RPMI8226 (cell line): ENCODE measurements around the gene POU3F2.

Source experiments
- DNase-seq: peaks from one replicate; pipeline ENCODE4 v3.0.0-alpha.2; 2015

The POU3F2 gene

DNA sequence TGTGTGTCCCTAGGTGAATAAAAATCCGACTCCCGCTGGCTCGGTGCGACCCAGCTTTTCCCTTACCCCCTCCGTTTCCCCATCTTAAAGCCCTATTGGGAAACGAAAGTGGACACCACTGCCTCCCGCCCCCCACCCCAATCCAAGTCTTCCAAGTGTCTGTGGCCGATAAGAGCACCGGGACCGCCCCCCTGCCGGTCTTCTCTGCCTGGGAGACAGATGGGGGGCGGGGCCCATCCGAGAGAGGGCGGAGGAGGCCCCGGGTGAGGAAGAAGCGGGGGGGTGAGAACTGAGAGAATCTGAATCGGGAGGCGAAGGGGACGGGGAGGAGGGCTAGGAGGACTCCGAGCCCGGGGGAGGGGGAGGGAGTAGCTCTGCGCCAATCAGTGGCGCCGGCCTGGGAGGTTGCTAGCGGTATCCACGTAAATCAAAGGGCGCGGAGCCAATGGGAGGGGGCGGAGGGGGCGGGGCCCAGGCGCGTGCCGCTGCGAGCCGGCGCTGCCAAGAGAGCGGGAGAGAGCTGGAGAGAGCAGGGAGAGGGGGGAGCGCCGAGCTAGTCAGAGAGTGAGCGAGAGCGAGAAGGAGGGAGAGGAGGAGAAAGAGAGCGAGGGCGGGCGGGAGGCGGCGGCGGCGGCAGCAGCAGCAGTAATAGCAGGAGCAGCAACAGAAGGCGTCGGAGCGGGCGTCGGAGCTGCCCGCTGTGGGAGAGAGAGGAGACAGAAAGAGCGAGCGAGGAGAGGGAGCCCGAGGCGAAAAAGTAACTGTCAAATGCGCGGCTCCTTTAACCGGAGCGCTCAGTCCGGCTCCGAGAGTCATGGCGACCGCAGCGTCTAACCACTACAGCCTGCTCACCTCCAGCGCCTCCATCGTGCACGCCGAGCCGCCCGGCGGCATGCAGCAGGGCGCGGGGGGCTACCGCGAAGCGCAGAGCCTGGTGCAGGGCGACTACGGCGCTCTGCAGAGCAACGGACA lies at the start of gene POU3F2:
TSS of gene POU3F2 (plus strand) at position 515 of the 972 bp plus-strand sequence. CDS start at position 815, 300 bp downstream.
- peak; percentile 84 for DNase-seq

DNA sequence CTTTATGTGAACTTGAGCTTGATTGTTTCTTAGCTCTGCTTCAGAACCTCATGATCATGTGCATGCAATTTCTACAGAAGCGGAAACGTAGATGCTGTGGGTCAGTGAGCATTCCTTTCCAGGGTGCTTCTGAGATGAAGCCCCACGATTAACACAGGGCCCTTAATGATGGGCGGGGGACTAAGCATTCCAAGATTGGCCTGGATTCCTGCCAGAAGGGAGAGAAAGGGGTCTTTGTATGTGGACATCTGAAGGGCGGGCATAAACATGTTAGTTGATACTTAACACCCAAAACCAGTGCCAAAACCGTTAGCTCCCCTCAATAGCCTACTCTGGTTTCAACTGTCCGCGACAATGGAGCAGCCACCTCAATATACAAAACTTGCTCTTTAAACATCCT lies 46.9 kb upstream of the POU3F2 start:
- no peak for DNase-seq

DNA sequence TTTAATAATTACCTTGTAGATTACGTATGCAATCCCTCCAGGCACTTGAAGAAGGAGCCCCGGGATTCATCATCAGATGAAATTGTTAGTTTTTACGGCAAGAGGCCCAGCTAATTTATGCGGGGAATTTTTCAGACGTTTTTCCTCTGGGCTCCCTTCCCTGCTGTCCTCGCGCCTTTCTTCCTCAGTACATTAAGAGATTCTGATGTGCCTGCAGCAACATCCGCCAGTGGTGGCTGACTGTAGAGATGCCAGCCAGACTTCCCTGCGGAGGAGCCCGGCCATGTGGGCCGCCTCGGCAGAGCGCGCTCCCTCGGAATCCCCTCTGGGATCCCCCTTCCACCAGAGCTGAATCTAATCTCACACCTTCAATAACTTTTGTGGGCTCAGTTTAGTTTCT lies 46.4 kb upstream of the POU3F2 start:
- no peak for DNase-seq

DNA sequence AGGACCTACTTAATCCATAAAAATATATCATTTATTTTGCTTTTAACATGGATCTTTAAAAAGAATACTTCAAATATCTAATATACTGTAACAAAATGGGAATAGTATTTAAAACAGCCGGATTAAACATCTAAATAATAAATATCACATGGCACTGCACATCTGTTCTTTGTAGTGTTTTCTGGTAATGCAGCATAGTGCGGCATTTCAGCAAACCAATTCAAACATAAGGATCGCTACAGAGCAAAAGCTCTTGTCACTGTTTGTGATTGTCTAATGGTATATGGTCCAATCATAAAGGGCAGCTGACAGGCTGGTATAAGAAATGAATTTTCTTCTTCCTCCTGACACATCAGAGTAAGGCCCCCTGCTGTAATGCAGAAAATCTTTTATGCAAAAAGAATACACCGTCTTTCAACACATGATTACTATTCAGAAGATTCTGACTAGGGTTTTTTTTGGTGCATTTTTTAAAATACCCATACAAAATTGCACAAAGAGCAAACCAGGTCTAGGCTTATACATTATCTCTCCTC lies 40.0 kb upstream of the POU3F2 start:
- no peak for DNase-seq

DNA sequence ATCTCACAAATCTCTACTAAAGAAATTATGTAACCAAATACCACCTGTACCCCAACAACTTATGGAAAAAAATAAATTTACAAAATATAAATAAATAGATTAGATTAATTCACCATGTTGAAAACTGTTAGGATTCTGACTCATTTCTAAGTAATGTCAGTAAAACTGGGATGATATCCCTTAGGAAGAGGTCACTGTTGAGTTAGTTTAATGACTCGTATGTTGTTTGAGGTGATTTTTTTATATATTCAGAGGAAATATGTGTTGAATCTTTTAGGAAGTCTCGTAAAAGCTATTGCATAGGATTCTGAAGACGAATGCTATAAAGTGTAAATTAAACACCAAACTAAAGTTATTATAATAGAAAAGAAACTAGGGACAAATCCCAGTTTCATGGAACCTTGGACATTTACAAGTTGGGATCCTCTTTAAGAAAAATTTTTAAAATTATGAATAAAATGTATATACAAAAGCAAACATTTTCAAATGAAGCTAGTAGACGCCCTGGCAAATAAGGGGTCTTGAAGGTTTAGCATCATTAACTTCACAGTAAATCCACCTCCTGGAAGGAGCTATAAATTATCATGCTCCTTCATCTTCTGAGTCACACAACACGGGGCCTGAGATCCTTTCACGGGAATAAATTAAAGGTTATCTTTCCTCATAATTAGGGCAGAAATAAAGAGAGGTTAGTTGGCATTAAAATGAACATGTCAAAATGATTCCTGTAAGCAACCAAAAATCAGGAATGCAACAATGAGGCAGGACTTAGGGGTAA lies 37.0 kb upstream of the POU3F2 start:
- DNase-seq = no peak

DNA sequence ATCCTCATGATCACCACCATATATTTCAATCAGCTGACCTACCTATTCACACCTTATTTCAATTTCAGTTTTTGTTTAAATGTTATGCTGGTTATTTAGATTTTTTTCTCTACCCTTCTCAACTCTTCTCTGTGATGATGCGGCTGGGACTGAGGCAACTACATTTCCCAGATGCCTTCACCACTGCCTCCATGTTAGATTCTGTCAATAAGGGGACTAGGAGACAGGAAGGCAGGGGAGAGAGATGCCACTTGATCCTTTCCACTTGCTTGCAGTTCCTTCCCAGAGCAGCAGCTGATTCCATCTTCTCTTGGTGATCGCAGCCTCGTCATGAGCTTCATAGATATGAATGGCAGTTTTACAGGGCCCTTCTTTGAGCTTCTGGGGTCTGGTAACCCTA lies 33.5 kb upstream of the POU3F2 start:
- no peak for DNase-seq

DNA sequence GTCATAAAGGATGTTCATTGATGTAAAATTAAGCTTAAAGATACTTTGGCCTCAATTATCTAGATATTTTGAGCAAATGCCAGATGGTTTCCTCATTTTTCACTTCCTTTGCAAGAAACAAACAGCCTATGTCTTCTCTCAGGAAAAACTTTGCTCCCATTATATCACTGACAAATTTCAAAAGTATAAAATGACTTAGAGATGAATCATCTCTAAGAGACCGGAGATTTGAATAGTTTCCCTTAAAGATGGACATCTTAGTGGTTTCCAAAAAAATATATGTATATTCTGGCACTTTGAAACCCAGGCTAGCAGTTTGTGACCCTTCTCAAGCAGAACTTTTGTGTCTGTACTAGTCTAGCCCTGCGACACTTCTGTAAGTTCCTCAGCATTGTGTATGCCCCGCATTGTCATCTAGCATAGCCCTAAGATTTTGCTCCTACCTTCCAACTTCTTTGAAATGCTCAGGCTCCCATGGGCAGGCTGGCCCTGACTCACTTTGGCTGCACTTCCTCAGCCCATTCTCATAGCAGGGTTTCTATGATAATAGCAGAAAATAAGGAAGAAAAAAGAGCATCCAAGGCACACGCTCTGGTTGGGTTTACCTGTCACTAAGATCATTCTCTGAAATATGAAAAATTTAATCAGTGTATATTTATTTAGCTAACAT lies 25.7 kb upstream of the POU3F2 start:
- DNase-seq = no peak

DNA sequence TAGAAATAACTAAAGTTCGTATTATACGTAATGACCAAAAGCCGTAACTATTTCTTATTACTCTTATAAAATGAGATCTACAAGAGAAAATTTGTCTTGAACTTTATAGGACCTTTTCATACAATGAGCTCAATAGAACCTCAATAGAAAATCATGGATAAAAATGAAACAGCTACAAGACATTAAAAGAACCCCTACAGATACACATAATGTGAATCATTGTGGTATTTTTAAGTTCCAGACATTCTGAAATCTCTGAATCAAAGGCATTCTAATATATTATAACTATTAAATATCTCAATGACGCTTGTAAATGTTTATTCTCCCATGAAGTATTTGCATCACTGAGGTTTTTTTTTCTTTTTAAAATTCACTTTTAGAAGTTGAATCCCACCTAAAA lies 22.2 kb upstream of the POU3F2 start:
- DNase-seq = no peak

DNA sequence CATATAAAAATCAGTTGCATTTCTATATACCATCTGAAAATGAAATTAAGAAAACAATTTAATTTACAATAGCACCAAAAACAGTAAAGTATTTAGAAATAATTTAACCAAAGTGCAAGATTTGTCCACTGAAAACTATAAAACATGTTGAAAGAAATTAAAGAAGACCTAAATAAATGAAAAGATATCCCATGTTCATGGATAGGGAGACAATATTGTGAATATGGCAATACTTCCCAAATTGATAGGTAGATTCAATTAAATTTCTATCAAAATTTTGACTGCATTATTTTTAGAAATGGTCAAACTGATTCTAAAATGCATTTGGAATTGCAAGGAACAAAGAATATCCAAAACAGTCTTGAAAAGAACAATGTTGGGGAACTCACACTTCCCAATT lies 17.6 kb upstream of the POU3F2 start:
- DNase-seq = no peak

DNA sequence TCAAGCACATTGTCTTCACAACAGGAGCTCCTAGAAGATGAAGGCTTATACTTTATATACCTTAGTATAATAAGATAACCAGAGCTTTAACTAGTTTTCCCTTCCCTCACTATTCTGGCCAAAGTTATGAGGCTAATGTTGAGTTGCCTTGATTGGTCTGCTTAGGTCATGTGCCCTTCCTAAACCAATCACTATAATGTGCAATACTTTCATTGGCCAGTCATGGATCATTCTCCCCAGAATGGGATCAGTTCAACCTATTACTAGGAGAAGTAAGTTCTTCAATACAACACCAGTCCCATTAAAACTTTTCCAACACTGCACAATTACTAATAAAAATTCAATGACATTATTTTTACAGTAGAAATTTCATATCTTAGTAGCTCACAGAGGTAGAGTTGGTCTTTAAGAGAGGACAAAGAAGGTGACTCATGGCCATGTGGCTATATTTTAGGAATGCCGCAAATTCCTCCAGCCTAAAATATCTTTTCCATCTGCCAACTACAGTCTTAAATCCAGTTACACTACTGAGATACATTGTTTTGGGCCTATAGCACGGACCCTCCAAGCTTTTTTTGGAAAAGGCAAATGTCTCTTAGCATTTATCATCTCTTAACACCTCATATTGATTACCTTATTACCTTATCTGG lies 12.5 kb upstream of the POU3F2 start:
- DNase-seq = no peak

DNA sequence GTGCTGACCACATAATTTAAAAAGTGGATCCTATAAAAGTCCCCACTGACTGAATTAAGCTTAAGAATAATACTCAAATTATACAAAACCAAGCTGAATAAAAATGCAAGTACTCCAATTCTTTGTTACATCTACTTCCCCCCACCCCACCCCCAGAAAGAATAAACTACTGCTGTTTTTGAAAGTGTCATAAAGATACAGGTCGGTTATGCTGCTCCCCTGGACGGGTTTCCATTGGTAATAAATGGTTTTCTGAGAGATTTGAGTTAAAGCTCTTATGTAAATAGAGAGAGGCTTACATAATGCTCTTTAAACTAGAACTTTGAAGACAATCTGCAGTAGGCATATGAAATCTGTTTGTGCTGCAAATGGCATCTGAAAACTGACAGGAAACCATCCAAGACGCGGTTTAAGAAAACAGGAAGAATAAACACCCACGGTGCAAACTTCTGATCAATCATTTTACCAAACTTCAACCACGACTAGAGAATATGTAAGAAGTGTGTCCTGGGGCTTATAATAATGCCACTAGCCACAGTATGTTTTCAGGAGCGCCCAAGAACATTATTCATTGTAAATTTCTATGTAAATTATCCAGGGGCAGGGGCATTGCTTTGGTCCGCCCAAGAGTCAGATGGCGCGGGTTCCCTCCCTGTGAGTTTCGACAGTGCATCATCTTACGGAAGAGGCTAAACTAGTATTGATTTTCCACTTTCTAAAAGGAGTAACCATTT lies 10.8 kb upstream of the POU3F2 start:
- no peak for DNase-seq

DNA sequence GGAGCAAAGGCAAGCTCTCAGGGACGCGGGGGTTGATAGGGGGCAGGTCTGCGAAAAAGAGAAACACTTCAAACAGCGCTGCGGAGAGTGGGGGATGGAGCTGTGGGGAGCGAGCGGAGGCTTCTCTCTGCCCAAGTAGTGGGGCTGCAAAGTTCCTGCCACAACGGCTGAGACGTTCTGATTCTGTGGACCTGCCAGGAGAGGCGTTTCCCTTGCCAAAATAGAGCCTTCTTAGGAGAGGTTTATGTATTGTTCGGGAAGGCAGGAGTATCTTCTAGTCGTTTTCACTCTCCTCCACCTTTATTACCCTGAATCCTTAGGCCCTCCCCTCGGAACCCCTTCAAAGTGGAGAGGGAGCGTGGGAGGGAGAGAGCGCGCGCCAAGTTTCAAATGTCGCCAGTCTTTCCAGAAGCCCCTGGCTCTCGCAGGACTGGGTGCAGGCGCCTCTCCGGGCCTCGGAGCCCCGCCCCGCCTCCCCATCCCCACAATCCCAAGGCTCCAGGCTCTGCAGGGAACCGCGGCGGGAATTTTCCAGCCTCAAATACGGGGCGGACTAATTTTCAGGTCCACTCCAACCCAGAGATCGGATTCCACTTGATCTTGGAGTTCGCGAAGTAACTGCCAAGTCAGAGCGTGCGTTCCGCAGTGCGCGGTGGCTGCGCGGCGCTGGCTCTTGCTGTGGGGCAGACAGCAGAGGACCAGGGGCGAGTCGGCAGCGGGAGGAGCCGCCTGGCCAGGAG lies 10.0 kb upstream of the POU3F2 start:
- DNase-seq = no peak

DNA sequence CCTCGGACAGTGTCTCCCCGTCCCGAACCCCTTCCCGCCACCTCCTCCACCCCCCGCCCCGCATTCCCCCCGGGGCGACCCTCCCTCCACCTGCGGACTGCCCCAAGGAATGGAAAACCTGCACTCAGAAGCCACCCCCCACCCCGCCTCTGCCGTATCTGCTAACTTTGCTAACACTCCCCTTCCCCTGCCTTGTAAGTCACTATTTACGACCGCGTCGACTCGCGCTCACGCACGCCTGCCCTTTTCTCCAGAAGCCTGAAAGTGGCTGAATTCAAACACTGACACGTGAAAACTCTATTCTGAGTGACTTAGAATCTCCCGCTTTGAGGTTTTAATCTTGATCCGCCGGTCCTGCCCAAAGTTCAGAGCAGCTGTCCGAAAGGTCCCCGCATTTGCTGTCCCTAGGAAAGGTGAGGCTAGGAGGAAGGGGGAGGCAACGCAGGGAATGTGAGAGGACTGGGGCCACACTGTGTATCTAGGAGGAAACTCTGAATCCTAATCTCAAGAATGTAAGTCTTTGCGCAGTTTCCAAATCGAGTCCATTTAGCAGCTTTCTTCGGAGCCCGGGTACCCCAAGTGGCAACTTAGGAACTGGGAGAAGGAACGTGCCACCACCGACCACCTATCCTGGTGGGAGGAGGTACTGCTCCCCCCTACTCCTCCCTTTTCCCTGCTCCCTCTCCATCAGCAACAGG lies 9.3 kb upstream of the POU3F2 start:
- no peak for DNase-seq

DNA sequence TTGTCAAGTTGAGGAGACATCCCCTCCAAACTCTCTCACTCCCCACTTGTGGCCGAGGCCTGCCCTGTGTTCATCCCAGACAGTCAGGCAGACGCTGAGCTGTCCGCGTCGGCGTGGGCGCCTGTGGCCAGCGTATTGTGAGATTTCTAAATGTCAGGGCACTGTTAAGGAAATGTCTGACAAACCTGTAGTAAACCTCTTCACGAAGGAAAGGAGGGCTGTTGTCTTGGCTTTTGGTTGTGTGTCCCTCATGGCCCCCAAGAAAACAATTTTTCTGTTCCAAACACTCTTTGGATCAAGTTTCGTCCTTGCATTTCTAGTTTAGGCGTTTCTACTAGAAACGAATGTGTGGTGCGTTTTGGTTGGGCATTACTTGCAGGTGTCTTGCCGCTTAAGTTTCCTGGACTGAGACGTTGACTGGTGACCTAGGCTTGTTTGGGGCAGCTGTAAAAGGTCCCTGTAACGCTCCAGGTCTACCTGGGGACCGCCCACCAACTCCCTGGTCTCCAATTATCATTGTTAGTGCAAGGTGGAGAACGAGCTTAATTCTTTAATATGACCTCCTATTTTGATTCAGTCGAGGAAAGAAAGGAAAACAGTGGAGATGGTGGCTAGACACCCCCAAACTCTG lies 8.7 kb upstream of the POU3F2 start:
- DNase-seq = no peak

DNA sequence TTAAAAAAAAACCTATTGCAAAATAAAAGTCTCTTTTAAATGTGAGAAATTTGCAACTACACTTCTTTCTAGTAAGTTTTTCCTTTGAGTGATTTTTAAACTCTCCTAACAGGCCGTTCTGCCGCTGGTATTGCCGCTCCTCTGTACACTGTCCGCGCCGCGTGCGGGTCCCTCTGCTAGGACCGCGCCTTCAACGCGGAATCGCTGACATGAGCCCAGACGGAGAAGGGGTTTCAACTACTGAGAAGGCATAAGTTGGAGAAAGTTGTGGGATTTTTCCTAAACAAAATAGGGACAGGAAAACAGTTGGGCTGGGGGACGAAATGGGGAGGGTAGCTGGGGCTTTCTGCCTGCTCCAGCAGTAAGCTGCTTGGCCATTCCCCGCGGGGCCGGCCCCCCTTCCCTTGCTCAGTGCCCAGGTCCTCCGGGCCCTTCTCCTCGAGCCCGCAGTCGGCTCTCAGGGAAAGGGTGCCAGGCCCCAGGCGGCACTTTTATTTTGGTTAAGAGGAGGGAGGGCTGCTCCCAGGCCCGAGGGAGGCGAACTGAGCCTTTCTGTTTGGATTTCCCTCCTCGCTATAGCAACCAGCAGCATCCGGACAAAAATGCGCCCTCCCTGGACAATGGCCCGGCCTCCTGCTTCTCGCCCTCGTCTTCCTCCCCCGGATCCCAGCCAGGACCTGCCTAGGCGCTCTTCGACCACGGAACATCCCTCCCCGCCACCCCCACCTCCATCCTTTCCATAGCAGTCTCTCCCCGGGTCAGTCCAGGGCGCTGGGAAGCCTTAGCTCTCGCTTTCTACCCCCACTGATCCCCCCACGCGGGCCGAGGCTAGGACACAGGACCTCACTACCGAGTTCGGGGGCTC lies 6.8 kb upstream of the POU3F2 start:
- no peak for DNase-seq

DNA sequence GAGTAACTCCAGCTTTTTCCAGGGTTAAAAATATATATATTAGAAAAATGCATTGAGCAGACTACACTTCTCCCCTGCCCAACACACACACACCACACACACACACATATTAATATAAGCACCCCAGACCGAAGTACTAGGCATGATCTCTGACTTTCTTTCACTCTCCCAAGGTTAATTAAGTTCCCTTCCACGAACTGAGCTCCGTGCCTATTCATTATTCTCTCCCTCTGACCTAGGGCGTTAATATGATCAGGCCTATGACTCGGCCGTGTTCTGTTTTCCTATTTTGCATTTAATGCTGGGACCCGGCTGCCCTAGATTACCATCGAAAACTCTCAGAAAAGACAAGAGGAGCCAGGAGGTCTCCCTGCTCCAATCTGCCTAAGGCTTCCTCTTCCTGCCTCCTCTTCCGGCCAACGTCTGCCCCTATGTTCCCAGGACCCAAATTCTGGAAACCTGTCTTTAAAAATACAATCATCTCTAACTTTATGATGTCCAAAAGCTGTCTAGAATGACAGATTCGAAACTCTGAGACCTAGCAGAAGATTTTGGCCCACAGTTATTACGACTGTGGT lies 6.1 kb upstream of the POU3F2 start:
- DNase-seq = no peak

DNA sequence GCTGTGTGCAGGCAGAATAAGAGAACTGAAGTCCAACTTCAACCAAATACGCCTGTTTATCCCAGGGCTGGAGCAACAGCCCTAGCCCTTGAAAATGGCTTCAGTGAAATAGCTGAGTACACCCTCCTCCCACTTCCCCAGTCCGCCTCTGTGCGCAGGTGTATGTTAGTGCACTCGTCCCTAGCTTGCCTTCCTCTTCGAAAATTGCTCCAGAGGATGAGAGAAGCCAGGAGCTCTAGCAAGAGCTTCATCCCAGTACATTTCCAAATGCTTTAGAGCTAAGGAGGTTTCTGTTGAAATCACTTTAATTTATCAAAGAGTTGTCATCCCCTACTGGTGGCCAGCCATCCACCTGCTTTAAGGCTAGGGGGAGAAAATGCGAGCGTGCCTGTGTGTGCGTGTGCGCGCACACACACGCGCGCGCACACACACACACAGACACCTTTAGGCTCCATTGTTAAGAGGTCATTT lies 5.4 kb upstream of the POU3F2 start:
- peak; percentile 37 for DNase-seq

DNA sequence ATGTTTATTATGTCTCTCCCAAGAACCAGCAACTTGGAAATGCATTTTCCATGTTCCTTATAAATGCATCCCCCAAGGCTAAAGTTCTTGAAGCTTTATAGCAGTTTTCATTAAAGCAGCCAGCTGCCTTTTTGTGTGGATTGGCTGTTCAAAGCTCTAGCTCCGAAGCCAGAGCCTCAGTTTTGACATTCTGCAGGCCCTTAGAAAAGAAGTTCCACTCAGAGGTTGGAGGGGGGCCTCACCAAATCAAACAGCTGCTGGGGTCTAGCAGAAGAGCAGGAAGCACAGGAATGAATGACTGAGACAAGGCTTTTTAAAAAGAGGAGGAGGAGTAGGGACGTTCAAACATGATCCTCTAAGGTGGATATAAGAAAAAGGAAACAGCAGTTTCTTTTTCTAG lies 4.2 kb upstream of the POU3F2 start:
- DNase-seq = no peak
